Caco-2 (cell line): ENCODE results near the gene TAF1D. TPM values are rescaled to one million over a fixed set of nuclear protein-coding genes. Genes with fewer than 3 reads are reported as not detected.
A peak's percentile ranks its signal among the peaks of the same experiment; 100 is the strongest.

Source experiments
- BruUV-seq: library from RNA; stranded (reverse); fragments of 400-500 nt; replicated peaks from 2 replicates; lab custom pipeline; 2021; lab: Mats Ljungman, UMichigan
- CTCF ChIA-PET: fragments of 300-600 bp; sonication (Branson Sonifier 250); formaldehyde crosslinking; loops from one replicate; lab custom pipeline; 2022; ENCODE audit warnings: antibody characterized with exemption; lab: Charles Lee
- POLR2A ChIA-PET: fragments of 300-600 bp; sonication (Branson Sonifier 250); formaldehyde crosslinking; loops from one replicate; lab custom pipeline; 2022; ENCODE audit warnings: antibody characterized with exemption; lab: Charles Lee
- DNase-seq, 2 experiments: peaks; one replicate each; pipeline versions ENCODE4 v3.0.0 to v3.0.0-alpha.2; 2020 to 2022
- H3K27me3 ChIP-seq: replicated peaks from 2 replicates; pipeline ENCODE4 v1.6.0; 2011; ENCODE audit warnings: low read length; ENCODE audit not compliant: control insufficient read depth, insufficient read depth
- H3K36me3 ChIP-seq: 2 replicates; pipeline ENCODE4 v1.5.1; 2011; ENCODE audit warnings: low read length; ENCODE audit not compliant: control insufficient read depth, insufficient read depth
- H3K4me1 ChIP-seq: fragments of 250-450 bp; sonication (Bioruptor Pico); 2 replicates; pipeline ENCODE4 v1.5.1; 2020; ENCODE audit warnings: mild to moderate bottlenecking
- H3K4me3 ChIP-seq: 2 replicates; pipeline ENCODE4 v1.5.1; 2011; ENCODE audit warnings: low read depth, mild to moderate bottlenecking, control low read depth, low read length
- H3K9me3 ChIP-seq: fragments of 250-450 bp; sonication (Bioruptor Pico); 2 replicates; pipeline ENCODE4 v1.5.1; 2020; ENCODE audit warnings: mild to moderate bottlenecking, moderate library complexity
- H3K27ac Mint-ChIP-seq: one replicate; pipeline ENCODE4 v1.8.0; 2022; ENCODE audit warnings: mixed read lengths; ENCODE audit not compliant: unreplicated experiment
- H3K27me3 Mint-ChIP-seq: one replicate; pipeline ENCODE4 v1.8.0; 2022; ENCODE audit warnings: mixed read lengths; ENCODE audit not compliant: insufficient read depth, unreplicated experiment
- H3K36me3 Mint-ChIP-seq: one replicate; pipeline ENCODE4 v1.8.0; 2022; ENCODE audit warnings: mild to moderate bottlenecking, mixed read lengths; ENCODE audit not compliant: insufficient read depth, unreplicated experiment
- H3K4me1 Mint-ChIP-seq: one replicate; pipeline ENCODE4 v1.8.0; 2022; ENCODE audit warnings: low read depth, mixed read lengths; ENCODE audit not compliant: unreplicated experiment
- H3K4me3 Mint-ChIP-seq: one replicate; pipeline ENCODE4 v1.8.0; 2022; ENCODE audit warnings: mild to moderate bottlenecking, moderate library complexity, mixed read lengths; ENCODE audit not compliant: unreplicated experiment
- H3K9me3 Mint-ChIP-seq: one replicate; pipeline ENCODE4 v1.8.0; 2022; ENCODE audit warnings: mixed read lengths; ENCODE audit not compliant: unreplicated experiment
- CTCF ChIP-seq, 2 experiments: fragments of 200-600 bp in 1 of 2; IDR thresholded peaks; 1 replicate in 1 of 2; 2 replicates in 1 of 2; pipeline versions ENCODE4 v1.5.1 to v1.8.0; 2011 to 2022; ENCODE audit warnings: antibody characterized with exemption in 1 of 2, control low read depth in 1 of 2, inconsistent platforms in 1 of 2, low read depth in 1 of 2, low read length in 1 of 2, mild to moderate bottlenecking in 1 of 2, moderate library complexity in 1 of 2; ENCODE audit not compliant: insufficient read depth in 1 of 2, severe bottlenecking in 1 of 2, unreplicated experiment in 1 of 2
- intact Hi-C: fragments of 100-400 bp; cut with micrococcal nuclease; formaldehyde crosslinking; loops from one replicate; pipeline ENCODE4 v1.10.0; 2022; ENCODE audit not compliant: unreplicated experiment
- total RNA-seq: library from RNA; stranded (reverse); gene quantifications from 2 replicates; pipeline ENCODE4 v1.2.3, GENCODE V29; 2022

Gene TAF1D
- total RNA-seq, 1 experiment from 2014 or later, result 354 TPM

DNA sequence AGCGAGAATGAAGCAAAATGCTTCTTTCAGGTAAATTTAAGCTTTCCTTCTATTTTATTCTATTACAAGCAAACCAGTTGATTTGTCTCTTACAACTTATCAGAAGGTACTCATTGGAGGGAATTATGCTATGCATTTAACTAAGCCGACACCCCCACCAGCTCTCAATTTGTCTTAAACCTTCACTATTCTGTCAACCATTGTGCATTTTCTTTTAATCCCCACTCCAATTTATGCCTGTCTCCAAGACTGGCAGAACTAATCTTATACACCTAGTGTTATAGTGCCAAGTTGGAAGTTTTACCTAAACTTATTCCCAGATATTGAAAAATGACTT is 12.5 kb downstream of the TAF1D start:
- no TSS peak for BruUV-seq
- Mint-ChIP-seq H3K36me3 (peaks cover 99% of the 10 kb centered on the region), H3K27ac (peak overlapping the region; percentile 15), H3K9me3 (no peaks in the 10 kb centered on the region), H3K27me3 (no peaks in the 10 kb centered on the region), H3K4me3 (no peak overlapping the region), H3K4me1 (peaks cover 13% of the 10 kb centered on the region)
- TF ChIP-seq CTCF (IDR thresholded peaks at IDR 0.05; ENCODE audit: insufficient read depth in 1 of 2, low read depth in 1 of 2, low read length in 1 of 2, severe bottlenecking in 1 of 2, unreplicated experiment in 1 of 2), result no peak
- 0 out of 2 replicates have a peak, but pooled peaks cover 9% of the 10 kb centered on the region for H3K4me1 ChIP-seq
- no peak for DNase-seq
- intact Hi-C loops, result no loop called here
- H3K27me3 ChIP-seq, result no peaks in the 10 kb centered on the region
- ChIA-PET CTCF (no interaction called here), POLR2A (interaction anchor here (0.6 to 1.7 kb wide), 2 partner anchors 10 to 1009 kb away, joined by 3 to 10 read pairs; no protein-coding TSS in a partner anchor)
- H3K4me3 ChIP-seq, result no peak overlapping the region
- peaks cover 9% of the 10 kb centered on the region for H3K36me3 ChIP-seq
- no peaks in the 10 kb centered on the region for H3K9me3 ChIP-seq

DNA sequence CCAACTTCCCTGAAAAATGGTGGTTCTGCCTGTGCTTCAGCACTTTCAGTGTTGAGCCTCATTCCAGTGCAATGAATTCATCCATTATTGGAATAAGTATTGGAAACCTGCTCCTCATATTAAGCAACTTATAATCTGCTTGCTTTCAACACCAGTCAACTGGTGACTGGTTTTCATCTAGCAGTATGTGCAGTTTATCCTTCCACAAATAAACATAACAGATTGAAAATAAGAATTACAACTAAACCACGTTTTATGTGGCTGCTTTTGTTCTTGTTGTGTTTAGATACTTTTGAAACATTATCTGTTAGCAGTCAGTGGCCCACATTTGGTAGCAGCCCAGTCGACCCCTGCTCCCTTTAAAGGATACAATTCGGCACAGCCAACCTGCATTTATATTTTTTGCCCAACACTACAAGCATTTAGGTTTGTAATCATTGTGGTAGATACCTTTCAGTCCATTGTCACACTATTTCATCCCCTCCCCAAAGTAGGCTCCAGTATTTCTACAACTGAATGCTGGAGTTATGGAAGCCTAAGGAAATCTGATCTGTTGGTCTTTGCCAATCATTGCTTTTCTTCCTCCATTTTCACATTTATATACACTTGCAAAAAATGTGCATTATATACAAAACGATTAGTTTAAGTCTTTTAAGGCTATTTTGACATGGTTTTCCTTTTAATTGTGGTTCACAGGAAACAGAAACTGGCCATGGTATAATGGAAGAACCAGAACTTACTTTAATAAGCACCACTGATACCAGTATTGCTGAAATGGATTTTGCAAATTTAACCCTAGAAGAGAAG is 13.1 kb downstream of the TAF1D start:
- Mint-ChIP-seq H3K27me3 (no peaks in the 10 kb centered on the region), H3K27ac (peak overlapping the region; percentile 15), H3K36me3 (peaks cover 99% of the 10 kb centered on the region), H3K4me3 (peak overlapping the region; percentile 8), H3K4me1 (peaks cover 10% of the 10 kb centered on the region), H3K9me3 (no peaks in the 10 kb centered on the region)
- CTCF ChIA-PET, result no interaction called here
- Histone ChIP-seq H3K9me3 (no peaks in the 10 kb centered on the region), H3K4me3 (no peak overlapping the region), H3K27me3 (no peaks in the 10 kb centered on the region), H3K36me3 (peaks cover 9% of the 10 kb centered on the region), H3K4me1 (0 out of 2 replicates have a peak, but pooled peaks cover 7% of the 10 kb centered on the region)
- TF ChIP-seq CTCF (IDR thresholded peaks at IDR 0.05; ENCODE audit: insufficient read depth in 1 of 2, low read depth in 1 of 2, low read length in 1 of 2, severe bottlenecking in 1 of 2, unreplicated experiment in 1 of 2), result no peak
- intact Hi-C loops, result no loop called here
- POLR2A ChIA-PET, result no interaction called here
- DNase-seq, result no peak
- BruUV-seq, result no TSS peak

- intact Hi-C loops, result no loop called here
- ChIA-PET CTCF (no interaction called here), POLR2A (no interaction called here)
Observed at GRCh38 chr11:93724089-93724488, 17.2 kb downstream of the TAF1D start.

More at GRCh38 chr11:93724089-93724488, 17.2 kb downstream of the TAF1D start:
- Histone ChIP-seq H3K36me3 (peaks cover 4% of the 10 kb centered on the region), H3K4me3 (no peak overlapping the region), H3K4me1 (no peaks in the 10 kb centered on the region), H3K9me3 (no peaks in the 10 kb centered on the region), H3K27me3 (no peaks in the 10 kb centered on the region)
- Mint-ChIP-seq H3K4me3 (no peak overlapping the region), H3K27me3 (no peaks in the 10 kb centered on the region), H3K4me1 (no peaks in the 10 kb centered on the region), H3K9me3 (no peaks in the 10 kb centered on the region), H3K36me3 (peaks cover 98% of the 10 kb centered on the region), H3K27ac (no peak overlapping the region)
- no peak for DNase-seq
- no peak for TF ChIP-seq CTCF (IDR thresholded peaks at IDR 0.05; ENCODE audit: insufficient read depth in 1 of 2, low read depth in 1 of 2, low read length in 1 of 2, severe bottlenecking in 1 of 2, unreplicated experiment in 1 of 2)
- BruUV-seq, result no TSS peak
